ENCODE measurements around the gene GNGT2.

DNA sequence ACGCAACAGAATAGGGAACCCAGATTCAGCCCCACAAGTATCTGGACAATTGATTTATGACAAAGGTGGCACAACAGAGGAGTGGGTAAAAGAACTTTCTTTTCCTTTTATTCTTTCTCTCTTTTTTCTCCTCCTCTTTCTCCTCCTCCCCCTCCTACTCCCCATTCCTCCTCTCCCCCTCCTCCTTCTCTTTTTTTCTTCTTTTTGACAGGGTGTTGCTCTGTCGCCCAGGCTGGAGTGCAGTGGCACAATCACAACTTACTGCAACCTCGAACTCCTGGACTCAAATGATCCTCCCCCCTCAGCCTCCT is 16.1 kb downstream of the GNGT2 start:
- TF ChIP-seq CTCF (IDR thresholded peaks at IDR 0.05) (no peak), POLR2A (IDR thresholded peaks at IDR 0.05) (no peak)

All from adrenal gland (tissue), 5 donors.